BJ (cell line): ENCODE measurements around the gene RHBDD2. TPM values are rescaled to one million over a fixed set of nuclear protein-coding genes. Genes with fewer than 3 reads are reported as not detected.
A peak's percentile ranks its signal among the peaks of the same experiment; 100 is the strongest.

Source experiments
- CTCF ChIA-PET: fragments of 350-600 bp; formaldehyde crosslinking; extraction: SDS; loops from one replicate; lab custom pipeline; 2021; ENCODE audit warnings: antibody characterized with exemption, inconsistent platforms; lab: Yijun Ruan, JAX
- POLR2A ChIA-PET: fragments of 300-600 bp; sonication (Branson Sonifier 250); formaldehyde crosslinking; extraction: SDS; loops from one replicate; lab custom pipeline; 2021; ENCODE audit warnings: antibody characterized with exemption; lab: Charles Lee
- DNase-seq: peaks from one replicate; pipeline ENCODE4 v3.0.0-alpha.2; 2011; ENCODE audit warnings: low read depth
- H3K27me3 ChIP-seq: 2 replicates; pipeline ENCODE4 v1.6.0; 2011; ENCODE audit warnings: low read length; ENCODE audit not compliant: control insufficient read depth, insufficient read depth
- H3K36me3 ChIP-seq: 2 replicates; pipeline ENCODE4 v1.5.1; 2011; ENCODE audit warnings: low read length; ENCODE audit not compliant: control insufficient read depth, insufficient read depth
- H3K4me3 ChIP-seq: 2 replicates; pipeline ENCODE4 v1.5.1; 2011; ENCODE audit warnings: low read depth, mild to moderate bottlenecking, control low read depth, low read length
- CTCF ChIP-seq: IDR thresholded peaks from 2 replicates; pipeline ENCODE4 v1.5.1; 2011; ENCODE audit warnings: low read depth, mild to moderate bottlenecking, control low read depth, inconsistent platforms, low read length, moderate library complexity; ENCODE audit not compliant: insufficient read depth
- polyA plus RNA-seq: library from polyadenylated mRNA; depleted of rRNA; stranded (reverse); fragments of >200 nt; gene quantifications from 2 replicates; pipeline ENCODE4 v1.2.3, GENCODE V29; 2011

RHBDD2 gene
- polyA plus RNA-seq, 1 experiment = 71.3 TPM

GRCh38 chr7:75875113-75876080 lies 3.4 kb upstream of the RHBDD2 start:
- DNase-seq = no peak
- TF ChIP-seq CTCF = no peak

GRCh38 chr7:75876126-75876881 lies 2.5 kb upstream of the RHBDD2 start:
- Histone ChIP-seq H3K4me3 (no peak overlapping the region), H3K27me3 (peaks cover 1% of the 10 kb centered on the region; the same call in 1 of the 2 replicates), H3K36me3 (no peaks in the 10 kb centered on the region)
- TF ChIP-seq CTCF = no peak
- no peak for DNase-seq
- CTCF ChIA-PET = interaction anchor here (1.2 to 1.5 kb wide), 2 partner anchors 10 kb away, joined by 3 to 5 read pairs; no protein-coding TSS in a partner anchor
- POLR2A ChIA-PET = no interaction called here

More at GRCh38 chr7:75875113-75876080, 3.4 kb upstream of the RHBDD2 start:
- Histone ChIP-seq H3K4me3 (no peak overlapping the region), H3K27me3 (peaks cover 1% of the 10 kb centered on the region; the same call in 1 of the 2 replicates), H3K36me3 (no peaks in the 10 kb centered on the region)
- ChIA-PET CTCF (interaction anchor here (1.2 to 1.5 kb wide), 2 partner anchors 9 to 10 kb away, joined by 3 to 5 read pairs; no protein-coding TSS in a partner anchor), POLR2A (no interaction called here)

GRCh38 chr7:75878312-75878768 lies 494 bp upstream of the RHBDD2 start:
- ChIA-PET CTCF (interaction anchor here (1.2 to 1.4 kb wide), 3 partner anchors 12 to 38 kb away, joined by 3 to 4 read pairs (median 4); no protein-coding TSS in a partner anchor), POLR2A (no interaction called here)
- DNase-seq = no peak
- peaks cover 9% of the 10 kb centered on the region for H3K36me3 ChIP-seq
- no peak for TF ChIP-seq CTCF
- peak overlapping the region; percentile 33 for H3K4me3 ChIP-seq
- peaks cover 1% of the 10 kb centered on the region; the same call in 1 of the 2 replicates for H3K27me3 ChIP-seq

- no peak for DNase-seq
- ChIA-PET POLR2A (no interaction called here), CTCF (no interaction called here)
- peaks cover 18% of the 10 kb centered on the region for H3K36me3 ChIP-seq
- H3K4me3 ChIP-seq = peak overlapping the region; percentile 82
- no peak for TF ChIP-seq CTCF
- peaks cover 1% of the 10 kb centered on the region; the same call in 1 of the 2 replicates for H3K27me3 ChIP-seq
Measured at GRCh38 chr7:75879771-75880184, 944 bp downstream of the RHBDD2 start.
